Mammary epithelial cell (primary cell): ENCODE measurements around the gene PTPRM.

Experiments
- EZH2 ChIP-seq: IDR thresholded peaks from 2 replicates; pipeline ENCODE4 v1.6.1; 2012; ENCODE audit warnings: low read length, inconsistent platforms, borderline replicate concordance
- TF ChIP-seq, protein P1 (sequence below), 2 donors: IDR thresholded peaks in 1 of 2; conservative IDR thresholded peaks in 1 of 2; 2 replicates each; pipeline ENCODE4 v1.5.1; 2011 to 2012; ENCODE audit warnings: inconsistent platforms in 2 of 2, low read length in 2 of 2, mild to moderate bottlenecking in 2 of 2, control low read depth in 1 of 2, low read depth in 1 of 2; ENCODE audit not compliant: insufficient read depth in 1 of 2; ENCODE audit errors: extremely low read depth in 1 of 2

DNA sequence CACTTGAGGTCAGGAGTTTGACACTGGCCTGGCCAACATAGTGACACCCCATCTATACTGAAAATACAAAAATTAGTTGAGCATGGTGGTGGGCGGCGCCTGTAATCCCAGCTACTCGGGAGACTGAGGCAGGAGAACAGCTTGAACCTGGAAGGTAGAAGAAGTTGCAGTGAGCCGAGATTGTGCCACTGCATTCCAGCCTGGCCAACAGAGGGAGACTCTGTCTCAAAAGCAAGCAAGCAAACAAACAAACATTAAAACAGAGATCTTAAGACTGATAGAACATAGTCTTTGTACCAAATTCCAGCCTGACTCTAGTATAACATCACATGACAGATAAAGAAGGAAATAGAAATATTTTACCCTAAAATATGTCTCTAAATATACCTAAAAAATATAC is 168.1 kb downstream of the PTPRM start:
- TF ChIP-seq, protein P1, sequence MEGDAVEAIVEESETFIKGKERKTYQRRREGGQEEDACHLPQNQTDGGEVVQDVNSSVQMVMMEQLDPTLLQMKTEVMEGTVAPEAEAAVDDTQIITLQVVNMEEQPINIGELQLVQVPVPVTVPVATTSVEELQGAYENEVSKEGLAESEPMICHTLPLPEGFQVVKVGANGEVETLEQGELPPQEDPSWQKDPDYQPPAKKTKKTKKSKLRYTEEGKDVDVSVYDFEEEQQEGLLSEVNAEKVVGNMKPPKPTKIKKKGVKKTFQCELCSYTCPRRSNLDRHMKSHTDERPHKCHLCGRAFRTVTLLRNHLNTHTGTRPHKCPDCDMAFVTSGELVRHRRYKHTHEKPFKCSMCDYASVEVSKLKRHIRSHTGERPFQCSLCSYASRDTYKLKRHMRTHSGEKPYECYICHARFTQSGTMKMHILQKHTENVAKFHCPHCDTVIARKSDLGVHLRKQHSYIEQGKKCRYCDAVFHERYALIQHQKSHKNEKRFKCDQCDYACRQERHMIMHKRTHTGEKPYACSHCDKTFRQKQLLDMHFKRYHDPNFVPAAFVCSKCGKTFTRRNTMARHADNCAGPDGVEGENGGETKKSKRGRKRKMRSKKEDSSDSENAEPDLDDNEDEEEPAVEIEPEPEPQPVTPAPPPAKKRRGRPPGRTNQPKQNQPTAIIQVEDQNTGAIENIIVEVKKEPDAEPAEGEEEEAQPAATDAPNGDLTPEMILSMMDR (conservative IDR thresholded peaks at IDR 0.05 in 1 of 2, IDR thresholded peaks at IDR 0.05 in 1 of 2; ENCODE audit: extremely low read depth in 1 of 2, insufficient read depth in 1 of 2, low read depth in 1 of 2, low read length in 2 of 2): peak in 1 of 2 donors; percentile 49
- TF ChIP-seq EZH2: no peak
